WI38 (cell line): ENCODE measurements around the gene RAPGEF4.

Experiments
- H3K4me3 ChIP-seq: 2 replicates; pipeline ENCODE4 v1.5.1; 2011; ENCODE audit warnings: low read depth, mild to moderate bottlenecking, control low read depth, low read length
- TF ChIP-seq, protein P1 (sequence below): IDR thresholded peaks from 2 replicates; pipeline ENCODE4 v1.5.1; 2012; ENCODE audit warnings: low read depth, mild to moderate bottlenecking, control low read depth, low read length

RAPGEF4 gene

GRCh38 chr2:172811027-172811426, 75.4 kb downstream of the RAPGEF4 start:
- H3K4me3 ChIP-seq, result no peak overlapping the region
- TF ChIP-seq, protein P1, sequence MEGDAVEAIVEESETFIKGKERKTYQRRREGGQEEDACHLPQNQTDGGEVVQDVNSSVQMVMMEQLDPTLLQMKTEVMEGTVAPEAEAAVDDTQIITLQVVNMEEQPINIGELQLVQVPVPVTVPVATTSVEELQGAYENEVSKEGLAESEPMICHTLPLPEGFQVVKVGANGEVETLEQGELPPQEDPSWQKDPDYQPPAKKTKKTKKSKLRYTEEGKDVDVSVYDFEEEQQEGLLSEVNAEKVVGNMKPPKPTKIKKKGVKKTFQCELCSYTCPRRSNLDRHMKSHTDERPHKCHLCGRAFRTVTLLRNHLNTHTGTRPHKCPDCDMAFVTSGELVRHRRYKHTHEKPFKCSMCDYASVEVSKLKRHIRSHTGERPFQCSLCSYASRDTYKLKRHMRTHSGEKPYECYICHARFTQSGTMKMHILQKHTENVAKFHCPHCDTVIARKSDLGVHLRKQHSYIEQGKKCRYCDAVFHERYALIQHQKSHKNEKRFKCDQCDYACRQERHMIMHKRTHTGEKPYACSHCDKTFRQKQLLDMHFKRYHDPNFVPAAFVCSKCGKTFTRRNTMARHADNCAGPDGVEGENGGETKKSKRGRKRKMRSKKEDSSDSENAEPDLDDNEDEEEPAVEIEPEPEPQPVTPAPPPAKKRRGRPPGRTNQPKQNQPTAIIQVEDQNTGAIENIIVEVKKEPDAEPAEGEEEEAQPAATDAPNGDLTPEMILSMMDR, result no peak

DNA sequence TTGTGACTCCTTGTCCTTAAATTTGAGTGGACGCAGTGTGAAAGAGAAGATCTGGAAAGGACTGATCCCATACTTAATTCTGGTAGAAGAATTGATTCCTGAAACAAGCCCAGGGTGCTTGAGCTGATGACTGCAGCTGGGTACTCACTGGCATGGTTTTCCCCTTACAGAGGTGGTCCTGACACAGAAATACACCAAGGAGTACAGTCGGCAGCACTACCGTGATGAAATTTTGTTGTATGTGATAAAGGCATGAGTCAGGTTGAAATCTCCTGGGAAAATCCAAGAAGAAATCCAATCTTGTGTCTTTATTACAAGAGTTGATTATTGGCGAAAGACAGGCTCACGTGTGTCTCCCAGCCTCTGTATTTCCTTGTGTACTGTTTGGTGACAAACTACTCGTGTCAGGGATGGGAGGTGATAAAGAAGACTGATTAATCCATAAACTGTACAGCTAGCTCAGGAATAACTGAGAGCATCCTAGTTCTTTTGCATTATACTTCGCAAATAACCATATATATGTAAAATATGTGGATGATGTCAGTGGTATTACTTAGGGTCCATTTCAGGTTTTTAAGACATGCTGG, 76.6 kb downstream of the RAPGEF4 start:
- TF ChIP-seq, protein P1, result no peak
- no peak overlapping the region for H3K4me3 ChIP-seq

GRCh38 chr2:172813314-172813888, 77.8 kb downstream of the RAPGEF4 start:
- TF ChIP-seq, protein P1, result peak; percentile 35; the same call in 1 of the 2 replicates
- no peak overlapping the region for H3K4me3 ChIP-seq

GRCh38 chr2:172817411-172817810, 81.8 kb downstream of the RAPGEF4 start:
- TF ChIP-seq, protein P1, result no peak
- H3K4me3 ChIP-seq, result no peak overlapping the region

- TF ChIP-seq, protein P1, result no peak
Measured at GRCh38 chr2:172819943-172820342, 84.3 kb downstream of the RAPGEF4 start.

DNA sequence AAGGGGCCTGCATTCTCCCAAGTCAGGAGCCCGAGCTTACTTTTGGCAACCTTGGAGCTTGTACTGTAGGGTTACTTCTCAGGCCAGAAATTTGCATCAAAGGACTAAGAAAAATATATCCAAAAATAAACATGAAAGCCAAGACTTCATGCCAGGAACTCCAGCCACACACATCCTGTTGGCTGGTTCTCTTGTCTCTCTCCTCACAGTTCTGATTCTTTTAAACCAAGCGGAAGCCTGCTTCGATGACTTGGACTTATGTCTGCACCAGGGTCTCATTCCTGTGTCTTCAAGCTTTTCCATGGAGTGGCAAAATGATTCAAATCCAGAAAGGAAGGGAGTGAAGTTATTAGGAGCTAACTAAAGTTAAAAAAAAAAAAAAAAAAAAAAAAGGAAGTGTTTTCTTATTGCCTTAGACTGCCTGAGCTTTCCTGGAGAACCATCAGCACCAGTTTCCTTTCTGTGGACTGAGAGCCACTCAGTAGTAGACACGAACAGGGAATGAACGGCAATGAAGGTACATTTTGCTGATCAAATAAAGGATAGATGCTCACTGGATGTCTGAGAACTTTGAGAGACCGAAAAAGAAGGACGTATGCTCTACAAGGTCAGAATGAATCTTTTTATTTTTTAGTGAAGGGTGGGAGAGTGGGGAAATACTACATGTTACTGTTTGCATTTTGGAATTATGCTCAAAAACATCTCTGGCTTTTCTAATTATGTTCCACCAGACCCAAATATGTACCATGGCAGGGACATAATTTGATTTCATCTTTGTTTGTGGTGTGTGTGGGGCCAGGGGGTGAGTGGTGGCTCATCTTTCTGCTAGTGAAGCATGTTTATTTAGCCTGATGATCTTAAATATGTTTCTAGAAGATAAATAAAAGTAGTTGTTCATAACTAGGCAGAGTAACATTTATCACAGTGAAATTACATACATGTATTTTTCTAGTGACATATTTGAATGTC, 86.0 kb downstream of the RAPGEF4 start:
- TF ChIP-seq, protein P1, result no peak
- H3K4me3 ChIP-seq, result no peak overlapping the region

More at GRCh38 chr2:172819943-172820342, 84.3 kb downstream of the RAPGEF4 start:
- no peak overlapping the region for H3K4me3 ChIP-seq
